Transverse colon (tissue), 4 donors: ENCODE results near the gene SRP14.

ENCODE experiments used
- CTCF ChIP-seq, 5 experiments: fragments of 200-600 bp in 3 of 5; fragments of 450-650 bp in 2 of 5; sonication (generic) in 3 of 5; IDR thresholded peaks; 1 replicate in 2 of 5; 2 replicates in 3 of 5; pipeline ENCODE4 v1.5.1; 2016 to 2017; ENCODE audit warnings: antibody characterized with exemption in 5 of 5, inconsistent platforms in 3 of 5, mild to moderate bottlenecking in 2 of 5, moderate library complexity in 1 of 5
- EP300 ChIP-seq: sonication (generic); formaldehyde crosslinking; IDR thresholded peaks from one replicate; pipeline ENCODE4 v1.6.1; 2017; ENCODE audit warnings: antibody characterized with exemption, low read depth
- POLR2A ChIP-seq: fragments of 450-650 bp; IDR thresholded peaks from one replicate; pipeline ENCODE4 v1.6.1; 2016; ENCODE audit warnings: antibody characterized with exemption, mild to moderate bottlenecking, moderate library complexity
- POLR2AphosphoS5 ChIP-seq, 3 donors: sonication (generic); formaldehyde crosslinking; IDR thresholded peaks; one replicate each; pipeline ENCODE4 v1.6.1; 2016; ENCODE audit warnings: antibody characterized with exemption in 3 of 3

DNA sequence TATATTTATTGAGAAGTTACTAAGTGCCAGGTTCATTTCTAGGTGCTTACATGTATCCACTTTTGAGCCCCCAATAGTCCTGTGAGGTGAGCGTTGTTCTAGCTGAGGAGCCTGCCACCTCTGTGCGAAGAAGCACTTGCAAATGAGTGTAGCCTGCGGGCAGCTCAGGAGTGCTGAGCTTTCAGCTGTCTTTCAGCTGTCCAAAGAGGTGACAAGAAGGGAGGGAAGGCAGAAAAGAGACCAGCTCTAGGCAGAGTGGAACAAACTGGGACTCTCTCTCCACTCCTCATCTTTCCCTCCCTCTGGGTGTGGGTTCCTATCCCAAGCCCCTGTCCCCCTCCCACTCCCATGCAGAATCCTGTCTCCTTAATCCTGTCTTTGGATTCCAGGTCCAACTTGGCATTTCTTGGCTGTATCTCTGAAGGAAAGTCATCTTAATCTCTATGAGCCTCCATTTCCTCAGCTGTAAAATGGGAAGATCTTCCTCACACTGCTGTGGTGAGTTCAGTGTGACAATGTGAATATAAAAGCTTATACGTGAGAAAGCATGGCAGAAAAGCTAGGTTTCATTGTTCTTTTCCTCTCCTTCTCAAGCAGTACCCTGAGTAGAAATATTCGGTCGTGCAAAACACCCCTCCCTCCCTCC lies 6.7 kb upstream of the SRP14 start:
- TF ChIP-seq POLR2A (no peak), EP300 (no peak), CTCF (IDR thresholded peaks at IDR 0.05) (no peak), POLR2AphosphoS5 (IDR thresholded peaks at IDR 0.05) (no peak)
